Stimulated activated CD8-positive, alpha-beta memory T cell treated with anti-CD3 and anti-CD28 coated beads, Interleukin-7, amount 100 ng/mL, for 4 hours (primary cell): ENCODE results near the gene PPP1R3E.
"Not testable (repeated sequence)": the region's sequence is repeated elsewhere in the genome, so short reads cannot be mapped to it uniquely, and the experiment has no call there.

Experiments used
- DNase-seq, 2 donors: peaks; one replicate each; pipeline ENCODE4 v3.0.0-alpha.2; 2020; ENCODE audit warnings: low read depth in 2 of 2

The PPP1R3E gene, protein sequence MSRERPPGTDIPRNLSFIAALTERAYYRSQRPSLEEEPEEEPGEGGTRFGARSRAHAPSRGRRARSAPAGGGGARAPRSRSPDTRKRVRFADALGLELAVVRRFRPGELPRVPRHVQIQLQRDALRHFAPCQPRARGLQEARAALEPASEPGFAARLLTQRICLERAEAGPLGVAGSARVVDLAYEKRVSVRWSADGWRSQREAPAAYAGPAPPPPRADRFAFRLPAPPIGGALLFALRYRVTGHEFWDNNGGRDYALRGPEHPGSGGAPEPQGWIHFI

DNA sequence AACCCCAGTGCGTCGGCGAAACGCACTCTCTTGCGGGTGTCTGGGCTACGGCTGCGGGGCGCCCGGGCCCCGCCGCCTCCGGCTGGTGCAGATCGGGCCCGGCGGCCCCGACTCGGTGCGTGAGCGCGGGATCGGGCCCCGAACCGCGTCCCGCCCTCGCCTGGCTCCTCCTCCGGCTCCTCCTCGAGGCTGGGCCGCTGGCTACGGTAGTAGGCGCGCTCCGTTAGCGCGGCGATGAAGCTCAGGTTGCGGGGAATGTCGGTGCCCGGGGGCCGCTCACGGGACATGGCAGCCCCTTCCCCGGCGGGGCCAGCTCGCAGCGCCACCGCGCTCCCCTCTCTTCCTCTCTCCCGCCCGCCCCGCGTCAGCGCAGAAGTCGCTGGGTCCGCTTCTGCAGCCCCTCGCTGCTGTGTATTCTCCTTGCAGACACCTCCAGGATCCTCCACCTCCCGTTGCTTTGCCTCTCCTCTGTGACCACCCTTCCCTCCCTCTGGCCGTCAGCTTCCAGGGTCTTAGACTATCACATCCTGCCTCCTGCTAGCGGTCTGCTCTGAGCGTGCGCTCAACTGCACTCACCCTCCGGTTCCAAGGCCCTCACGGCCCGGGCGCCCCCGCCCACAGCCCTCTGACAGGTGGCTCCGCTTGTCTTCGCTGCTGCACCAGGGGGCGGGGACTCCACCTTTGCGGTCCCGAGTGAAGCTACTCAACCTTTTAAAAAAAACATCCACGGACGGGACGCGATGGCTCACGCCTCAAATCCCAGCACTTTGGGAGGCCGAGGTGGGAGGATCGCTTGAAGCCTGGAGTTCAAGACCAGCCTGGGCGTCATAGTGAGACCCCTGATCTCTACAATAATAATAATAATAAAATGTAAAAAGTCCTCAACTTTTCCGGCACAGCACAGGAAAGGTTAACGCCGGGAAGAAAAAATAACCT lies at the start of gene PPP1R3E:
Gene PPP1R3E (minus strand): TSS at position 570 of the 936 bp plus-strand sequence. CDS start 283 bp downstream, at position 287.
- peak; percentile 81 to 86 for DNase-seq

- DNase-seq, result no peak
Measured at GRCh38 chr14:23351681-23352505, 49.2 kb upstream of the PPP1R3E start.

GRCh38 chr14:23349156-23349845 lies 46.6 kb upstream of the PPP1R3E start:
- DNase-seq, result no peak

GRCh38 chr14:23348297-23348655 lies 45.6 kb upstream of the PPP1R3E start:
- DNase-seq, result no peak

DNA sequence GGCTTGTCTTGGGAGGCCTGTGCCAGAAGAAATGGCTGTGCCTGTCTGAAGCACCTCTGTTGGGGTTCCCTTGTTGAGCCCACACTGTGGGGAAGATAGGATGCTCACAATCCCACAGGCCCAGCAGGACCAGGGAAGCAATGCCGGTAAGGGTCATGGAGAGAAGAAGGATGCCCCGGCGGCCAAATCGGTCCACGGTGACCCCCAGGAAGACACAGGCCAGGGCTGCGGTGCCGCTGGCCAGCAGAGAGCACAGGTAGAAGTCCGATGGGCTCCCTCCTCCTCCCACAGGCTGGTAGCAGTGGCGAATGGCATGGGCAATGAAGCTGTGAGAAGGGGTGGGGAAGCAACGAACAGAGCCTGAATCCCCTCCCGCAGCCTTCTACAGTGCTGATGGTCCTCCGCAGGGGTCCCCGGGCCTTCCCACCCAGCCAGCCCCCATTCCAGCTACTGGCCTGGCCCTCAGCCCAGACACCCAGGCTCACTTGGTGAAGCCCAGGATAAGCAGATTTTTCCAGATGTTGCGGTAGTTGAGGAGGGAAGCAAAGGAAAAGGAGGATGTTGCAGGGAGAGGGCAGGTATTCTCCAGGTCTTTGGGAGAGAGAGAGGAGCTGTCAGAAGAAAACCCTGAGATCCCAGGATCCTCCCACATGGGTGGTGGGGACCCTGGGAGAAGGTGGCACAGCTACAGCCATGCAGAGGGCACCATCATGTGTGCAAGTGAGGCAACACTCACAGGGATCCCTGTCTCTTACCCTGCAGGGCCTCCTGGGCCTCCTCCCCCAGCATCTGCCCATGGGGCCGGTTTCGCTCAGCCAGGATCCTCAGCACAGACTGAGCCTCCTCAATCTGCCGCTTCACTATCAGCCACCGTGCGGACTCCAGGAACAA lies 45.0 kb upstream of the PPP1R3E start:
- no peak for DNase-seq

GRCh38 chr14:23346693-23347405 lies 44.2 kb upstream of the PPP1R3E start:
- DNase-seq, result no peak

GRCh38 chr14:23345987-23346692 lies 43.5 kb upstream of the PPP1R3E start:
- DNase-seq, result no peak

DNA sequence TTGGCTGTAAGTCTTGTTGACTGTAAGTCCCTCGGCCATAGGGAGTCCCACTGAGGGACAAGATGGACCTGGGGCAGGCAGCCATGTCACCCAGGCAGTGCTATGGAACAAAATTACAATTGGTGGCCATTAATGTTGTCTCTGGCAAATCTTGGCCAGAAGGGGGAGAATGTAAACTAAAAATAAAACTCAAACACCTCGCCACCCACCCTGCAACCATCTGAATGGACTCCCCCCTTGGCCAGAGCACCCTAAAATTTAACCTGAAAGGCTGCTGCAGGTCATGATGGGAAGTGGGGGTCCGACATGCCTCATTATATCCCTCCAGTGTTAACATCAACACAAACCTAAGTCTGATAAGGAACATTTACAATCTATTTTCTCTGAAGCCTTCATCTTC lies 41.8 kb upstream of the PPP1R3E start:
- no peak for DNase-seq

DNA sequence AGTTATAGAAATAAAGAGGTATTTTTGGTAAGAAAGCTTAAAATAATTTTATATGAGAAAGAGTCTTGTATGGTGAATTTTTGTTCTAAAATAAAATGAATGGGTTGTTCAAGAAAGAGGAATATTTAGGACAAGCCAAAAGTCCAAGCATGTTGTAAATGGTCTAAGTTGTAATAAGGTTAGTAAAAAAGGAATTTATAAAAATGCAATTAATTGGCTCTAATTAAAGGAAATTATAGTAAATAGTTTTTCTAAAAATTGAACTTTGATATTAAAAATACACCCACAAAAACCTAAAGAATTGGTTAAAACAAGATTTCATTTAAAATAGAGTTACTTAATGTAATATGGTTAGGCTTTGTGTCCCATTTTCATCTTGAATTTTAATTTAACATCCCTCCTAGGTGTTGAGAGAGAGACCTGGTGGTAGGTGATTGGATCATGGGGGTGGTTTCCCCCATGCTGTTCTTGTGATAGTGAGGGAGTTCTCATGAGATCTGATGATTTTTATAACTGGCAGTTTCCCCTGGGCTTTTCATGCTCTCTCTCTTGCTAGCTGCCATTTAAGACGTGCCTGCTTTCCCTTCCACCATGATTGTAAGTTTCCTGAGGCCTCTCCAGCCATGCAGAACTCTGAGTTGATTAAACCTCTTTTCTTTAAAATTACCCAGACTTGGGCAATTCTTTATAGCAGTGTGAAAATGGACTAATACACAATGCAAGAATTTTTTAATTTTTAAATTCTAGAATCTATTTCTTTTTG lies 37.0 kb upstream of the PPP1R3E start:
- no peak for DNase-seq

GRCh38 chr14:23335623-23336022 lies 33.0 kb upstream of the PPP1R3E start:
- no peak for DNase-seq

DNA sequence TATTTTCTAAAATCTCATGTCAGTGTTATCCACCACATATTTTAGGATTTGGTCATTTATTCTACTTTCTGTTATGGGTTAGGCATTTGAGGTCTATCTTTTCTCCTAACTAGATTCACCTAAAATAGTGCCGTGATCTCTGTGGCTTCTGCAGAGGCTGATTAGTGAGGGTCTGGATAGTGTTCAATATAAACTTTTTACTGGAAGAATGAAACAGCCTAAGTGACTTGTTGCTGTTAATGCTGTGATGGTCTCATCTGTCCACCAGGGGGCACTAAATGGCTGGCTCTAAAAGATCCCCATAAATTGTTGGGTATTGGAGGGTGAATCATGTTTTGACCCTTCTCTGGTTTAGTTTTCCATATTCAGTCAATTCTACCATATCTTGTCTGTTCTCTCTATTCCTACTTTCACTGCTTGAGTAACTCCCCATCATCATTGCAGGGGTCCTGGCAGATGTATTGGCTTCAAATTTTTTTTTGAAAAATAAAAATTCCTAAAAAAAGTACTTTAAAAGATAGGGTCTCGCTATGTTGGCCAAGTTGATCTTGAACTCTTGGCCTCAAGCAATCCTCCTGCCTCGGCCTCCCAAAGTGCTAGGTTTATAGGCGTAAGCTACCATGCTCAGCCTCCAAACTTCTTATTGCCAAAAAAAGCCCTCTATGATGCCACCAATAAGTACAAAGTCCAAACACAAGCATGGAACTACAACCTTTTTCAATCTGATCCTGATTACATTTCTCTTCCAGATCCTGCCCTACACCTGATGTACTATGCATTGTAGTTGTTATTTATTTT lies 25.5 kb upstream of the PPP1R3E start:
- DNase-seq, result peak; percentile 45 to 66

GRCh38 chr14:23326491-23327332 lies 24.1 kb upstream of the PPP1R3E start:
- no peak for DNase-seq

DNA sequence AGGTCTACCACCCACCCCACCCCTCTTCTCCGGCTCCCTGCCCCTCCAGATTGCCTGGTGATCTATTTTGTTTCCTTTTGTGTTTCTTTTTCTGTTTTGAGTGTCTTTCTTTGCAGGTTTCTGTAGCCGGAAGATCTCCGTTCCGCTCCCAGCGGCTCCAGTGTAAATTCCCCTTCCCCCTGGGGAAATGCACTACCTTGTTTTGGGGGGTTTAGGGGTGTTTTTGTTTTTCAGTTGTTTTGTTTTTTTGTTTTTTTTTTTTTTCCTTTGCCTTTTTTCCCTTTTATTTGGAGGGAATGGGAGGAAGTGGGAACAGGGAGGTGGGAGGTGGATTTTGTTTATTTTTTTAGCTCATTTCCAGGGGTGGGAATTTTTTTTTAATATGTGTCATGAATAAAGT lies 23.1 kb upstream of the PPP1R3E start:
- not testable (repeated sequence) for DNase-seq

- no peak for DNase-seq
Measured at GRCh38 chr14:23324993-23325392, 22.3 kb upstream of the PPP1R3E start.

- DNase-seq, result no peak
Measured at GRCh38 chr14:23324455-23324846, 21.8 kb upstream of the PPP1R3E start.

- DNase-seq, result no peak
Measured at GRCh38 chr14:23323838-23324454, 21.3 kb upstream of the PPP1R3E start.
